Mesothelial cell of epicardium (in vitro differentiated cells): ENCODE data around the gene ATP1B3. TPM values are rescaled to one million over a fixed set of nuclear protein-coding genes. Genes with fewer than 3 reads are reported as not detected.

Experiments
- DNase-seq, 2 experiments: peaks; one replicate each; pipeline ENCODE4 v3.0.0; 2021; ENCODE audit warnings: low spot score in 2 of 2; ENCODE audit not compliant: unreplicated experiment in 2 of 2
- H3K27ac Mint-ChIP-seq: 2 replicates; pipeline ENCODE4 v1.8.0; 2021; ENCODE audit warnings: mixed read lengths
- H3K27me3 Mint-ChIP-seq: 2 replicates; pipeline ENCODE4 v1.8.0; 2021; ENCODE audit warnings: low read depth, mixed read lengths
- H3K36me3 Mint-ChIP-seq: 2 replicates; pipeline ENCODE4 v1.8.0; 2021; ENCODE audit warnings: mixed read lengths
- H3K4me1 Mint-ChIP-seq: 2 replicates; pipeline ENCODE4 v1.8.0; 2021; ENCODE audit warnings: mixed read lengths
- H3K4me3 Mint-ChIP-seq: 2 replicates; pipeline ENCODE4 v1.8.0; 2021; ENCODE audit warnings: mild to moderate bottlenecking, moderate library complexity, mixed read lengths
- H3K9me3 Mint-ChIP-seq: 2 replicates; pipeline ENCODE4 v1.8.0; 2021; ENCODE audit warnings: mixed read lengths
- CTCF ChIP-seq: fragments of 200-600 bp; sonication (generic); IDR thresholded peaks from one replicate; pipeline ENCODE4 v1.5.0; 2021; ENCODE audit warnings: antibody characterized with exemption; ENCODE audit not compliant: unreplicated experiment
- total RNA-seq: library from RNA; stranded (reverse); gene quantifications from 3 replicates; pipeline ENCODE4 v1.2.1, GENCODE V29; 2021

ATP1B3 gene
- total RNA-seq, 1 donor from 2014 or later = 154 TPM

GRCh38 chr3:141853629-141854168 is 22.7 kb upstream of the ATP1B3 start:
- Mint-ChIP-seq H3K36me3 (no peaks in the 10 kb centered on the region), H3K27me3 (no peaks in the 10 kb centered on the region), H3K4me3 (no peak overlapping the region), H3K27ac (no peak overlapping the region), H3K9me3 (no peaks in the 10 kb centered on the region), H3K4me1 (no peaks in the 10 kb centered on the region)
- TF ChIP-seq CTCF = no peak
- no peak for DNase-seq

DNA sequence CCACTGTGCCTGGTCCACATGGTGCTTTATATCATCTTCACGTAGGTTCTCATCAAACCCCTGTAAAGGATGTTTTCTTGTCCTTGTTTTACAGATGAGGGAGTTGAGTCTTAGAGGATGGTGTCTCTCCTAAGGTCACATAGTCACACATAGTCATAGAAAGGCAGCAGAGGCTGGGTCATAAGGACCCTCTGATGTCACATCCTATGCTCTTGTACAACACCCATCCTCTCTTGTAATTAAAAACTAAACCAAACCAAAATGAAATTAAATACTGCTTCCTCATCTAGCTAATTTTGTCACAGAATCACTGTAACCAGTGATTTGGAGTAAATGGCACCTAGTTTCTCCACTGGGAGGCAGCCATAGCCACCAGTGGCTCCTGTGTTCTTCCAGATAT is 21.8 kb upstream of the ATP1B3 start:
- H3K27ac Mint-ChIP-seq = no peak overlapping the region
- H3K4me3 Mint-ChIP-seq = no peak overlapping the region
- H3K27me3 Mint-ChIP-seq = no peaks in the 10 kb centered on the region
- H3K4me1 Mint-ChIP-seq = no peaks in the 10 kb centered on the region
- H3K36me3 Mint-ChIP-seq = no peaks in the 10 kb centered on the region
- no peak for DNase-seq
- no peaks in the 10 kb centered on the region for H3K9me3 Mint-ChIP-seq
- no peak for TF ChIP-seq CTCF

DNA sequence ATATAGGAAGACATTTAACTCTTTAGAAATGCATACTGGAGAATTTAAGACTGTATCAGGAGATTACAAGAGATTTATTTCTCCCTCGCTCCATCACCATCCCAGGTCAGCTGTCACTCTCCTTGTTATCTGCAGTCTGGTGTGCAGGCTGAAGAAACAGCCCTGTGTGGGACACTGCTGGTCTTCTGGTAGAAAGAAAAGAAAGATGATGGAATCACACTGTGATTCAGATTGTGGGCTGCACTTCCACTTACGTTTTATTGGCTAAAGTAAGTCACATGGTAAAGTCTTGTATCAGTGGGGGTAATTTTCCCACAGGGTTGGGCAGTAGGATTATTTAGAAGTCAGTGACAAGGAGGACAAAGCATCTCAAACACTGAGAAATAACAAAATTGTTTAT is 18.1 kb upstream of the ATP1B3 start:
- no peak for TF ChIP-seq CTCF
- Mint-ChIP-seq H3K9me3 (no peaks in the 10 kb centered on the region), H3K4me1 (peaks cover 7% of the 10 kb centered on the region), H3K36me3 (no peaks in the 10 kb centered on the region), H3K27ac (no peak overlapping the region), H3K27me3 (no peaks in the 10 kb centered on the region), H3K4me3 (no peak overlapping the region)
- no peak for DNase-seq

GRCh38 chr3:141859651-141860050 is 16.8 kb upstream of the ATP1B3 start:
- no peak overlapping the region for H3K4me3 Mint-ChIP-seq
- H3K9me3 Mint-ChIP-seq = no peaks in the 10 kb centered on the region
- no peaks in the 10 kb centered on the region for H3K36me3 Mint-ChIP-seq
- H3K27me3 Mint-ChIP-seq = no peaks in the 10 kb centered on the region
- H3K4me1 Mint-ChIP-seq = peaks cover 7% of the 10 kb centered on the region
- no peak overlapping the region for H3K27ac Mint-ChIP-seq
- DNase-seq = no peak
- TF ChIP-seq CTCF = no peak

- DNase-seq = no peak
- peaks cover 7% of the 10 kb centered on the region for H3K4me1 Mint-ChIP-seq
- H3K36me3 Mint-ChIP-seq = no peaks in the 10 kb centered on the region
- H3K27ac Mint-ChIP-seq = no peak overlapping the region
- H3K4me3 Mint-ChIP-seq = no peak overlapping the region
- TF ChIP-seq CTCF = no peak
- H3K27me3 Mint-ChIP-seq = no peaks in the 10 kb centered on the region
- no peaks in the 10 kb centered on the region for H3K9me3 Mint-ChIP-seq
Measured at GRCh38 chr3:141860086-141860669, 16.3 kb upstream of the ATP1B3 start.
